ENCODE measurements around the gene PLPP1. TPM values are rescaled to one million over a fixed set of nuclear protein-coding genes. Genes with fewer than 3 reads are reported as not detected.
A peak's percentile ranks its signal among the peaks of the same experiment; 100 is the strongest.
"Not testable (repeated sequence)": the region's sequence is repeated elsewhere in the genome, so short reads cannot be mapped to it uniquely, and the experiment has no call there.

The PLPP1 gene
- total RNA-seq, 2 experiments from 2014 or later: 2.9 to 3.0 TPM

- Histone ChIP-seq H3K27me3 (ENCODE audit: control insufficient read depth in 1 of 2, insufficient read depth in 2 of 2, low read length in 2 of 2) (peaks cover 0 to 3% of the 10 kb centered on the region in 2 experiments), H3K36me3 (ENCODE audit: insufficient read depth, low read length) (no peaks in the 10 kb centered on the region), H3K27ac (ENCODE audit: low read depth in 1 of 2, low read length in 2 of 2) (peak overlapping the region in 1 of 2 donors; percentile 14), H3K4me3 (ENCODE audit: low read length) (no peak overlapping the region), H3K9me3 (ENCODE audit: control insufficient read depth in 1 of 2, insufficient read depth in 1 of 2, low read length in 2 of 2) (no peaks in the 10 kb centered on the region), H3K4me1 (ENCODE audit: insufficient read depth, low read length) (peaks cover 9% of the 10 kb centered on the region)
- ATAC-seq (ENCODE audit: poor library complexity) (no peak), DNase-seq (no peak)
- ChIA-PET POLR2A (interaction anchor here (1.4 kb wide), 1 partner anchor 110 kb away, joined by 4 read pairs; no protein-coding TSS in a partner anchor), CTCF (no interaction called here)
- no peak overlapping the region for H3K4me3 Mint-ChIP-seq
- no peaks in the 10 kb centered on the region for H3K9me3 Mint-ChIP-seq
- H3K36me3 Mint-ChIP-seq (ENCODE audit: low read depth): no peaks in the 10 kb centered on the region
- no peak for TF ChIP-seq CTCF (IDR thresholded peaks at IDR 0.05)
- peak overlapping the region; percentile 32 for H3K27ac Mint-ChIP-seq
- intact Hi-C loops (cut with DNase I, micrococcal nuclease): no loop called here
- H3K27me3 Mint-ChIP-seq: no peaks in the 10 kb centered on the region
- peaks cover 36% of the 10 kb centered on the region for H3K4me1 Mint-ChIP-seq (ENCODE audit: low read depth)
Observed at GRCh38 chr5:55540525-55540924, 5.8 kb upstream of the PLPP1 start.

DNA sequence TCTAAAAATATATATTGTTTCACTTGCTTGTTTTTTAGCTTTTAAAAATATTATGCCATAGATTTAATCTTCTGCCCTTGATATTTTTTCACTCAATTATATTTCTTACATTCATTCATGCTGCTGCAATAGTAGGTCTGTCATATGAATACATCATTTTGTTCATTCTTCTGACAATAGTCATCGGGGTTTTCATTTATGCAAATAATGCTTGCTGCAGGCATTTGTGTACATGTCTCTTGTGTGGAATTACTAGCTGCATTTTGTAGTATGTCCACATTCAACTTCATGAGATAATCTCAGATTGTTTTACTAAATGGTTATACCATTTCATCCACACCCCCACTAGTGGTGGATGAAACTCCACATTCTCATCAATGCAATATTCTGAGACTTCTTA, 5.3 kb upstream of the PLPP1 start:
- Histone ChIP-seq H3K27ac (ENCODE audit: low read depth in 1 of 2, low read length in 2 of 2) (no peak overlapping the region), H3K4me1 (ENCODE audit: insufficient read depth, low read length) (peaks cover 14% of the 10 kb centered on the region), H3K9me3 (ENCODE audit: control insufficient read depth in 1 of 2, insufficient read depth in 1 of 2, low read length in 2 of 2) (no peaks in the 10 kb centered on the region), H3K36me3 (ENCODE audit: insufficient read depth, low read length) (no peaks in the 10 kb centered on the region), H3K4me3 (ENCODE audit: low read length) (no peak overlapping the region), H3K27me3 (ENCODE audit: control insufficient read depth in 1 of 2, insufficient read depth in 2 of 2, low read length in 2 of 2) (peaks cover 0 to under 1% of the 10 kb centered on the region in 2 experiments)
- TF ChIP-seq CTCF (IDR thresholded peaks at IDR 0.05): no peak
- H3K9me3 Mint-ChIP-seq: no peaks in the 10 kb centered on the region
- peak overlapping the region; percentile 32 for H3K27ac Mint-ChIP-seq
- H3K4me3 Mint-ChIP-seq: peak overlapping the region; percentile 10
- POLR2A ChIA-PET: no interaction called here
- H3K27me3 Mint-ChIP-seq: no peaks in the 10 kb centered on the region
- no peaks in the 10 kb centered on the region for H3K36me3 Mint-ChIP-seq (ENCODE audit: low read depth)
- CTCF ChIA-PET: no interaction called here
- no peak for DNase-seq
- intact Hi-C loops (cut with DNase I, micrococcal nuclease): no loop called here
- H3K4me1 Mint-ChIP-seq (ENCODE audit: low read depth): peaks cover 41% of the 10 kb centered on the region
- ATAC-seq (ENCODE audit: poor library complexity): no peak

GRCh38 chr5:55538661-55539060, 3.9 kb upstream of the PLPP1 start:
- no peak for TF ChIP-seq CTCF (IDR thresholded peaks at IDR 0.05)
- Histone ChIP-seq H3K4me3 (ENCODE audit: low read length) (no peak overlapping the region), H3K4me1 (ENCODE audit: insufficient read depth, low read length) (peaks cover 19% of the 10 kb centered on the region), H3K27ac (ENCODE audit: low read depth in 1 of 2, low read length in 2 of 2) (no peak overlapping the region), H3K27me3 (ENCODE audit: control insufficient read depth in 1 of 2, insufficient read depth in 2 of 2, low read length in 2 of 2) (no peaks in the 10 kb centered on the region), H3K36me3 (ENCODE audit: insufficient read depth, low read length) (no peaks in the 10 kb centered on the region), H3K9me3 (ENCODE audit: control insufficient read depth in 1 of 2, insufficient read depth in 1 of 2, low read length in 2 of 2) (no peaks in the 10 kb centered on the region)
- POLR2A ChIA-PET: interaction anchor here (0.6 kb wide), 1 partner anchor 110 kb away, joined by 5 read pairs; no protein-coding TSS in a partner anchor
- CTCF ChIA-PET: no interaction called here
- peak overlapping the region; percentile 31 for H3K4me3 Mint-ChIP-seq
- H3K27me3 Mint-ChIP-seq: no peaks in the 10 kb centered on the region
- H3K9me3 Mint-ChIP-seq: no peaks in the 10 kb centered on the region
- peak overlapping the region; percentile 6 for H3K27ac Mint-ChIP-seq
- H3K36me3 Mint-ChIP-seq (ENCODE audit: low read depth): no peaks in the 10 kb centered on the region
- H3K4me1 Mint-ChIP-seq (ENCODE audit: low read depth): peaks cover 46% of the 10 kb centered on the region
- peak in 3 of 14 experiments; percentile 23 to 53 (median 31) for DNase-seq
- ATAC-seq (ENCODE audit: poor library complexity): no peak
- intact Hi-C loops (cut with DNase I, micrococcal nuclease): loop anchor here (5.0 to 10.0 kb wide), 4 partner anchors 116 to 1636 kb away; partner anchors contain the start of genes ARL15 (in 1 of the 2), DHX29 (in 1 of the 2), GPBP1 (in 1 of the 2) and MTREX (in 1 of the 2)

DNA sequence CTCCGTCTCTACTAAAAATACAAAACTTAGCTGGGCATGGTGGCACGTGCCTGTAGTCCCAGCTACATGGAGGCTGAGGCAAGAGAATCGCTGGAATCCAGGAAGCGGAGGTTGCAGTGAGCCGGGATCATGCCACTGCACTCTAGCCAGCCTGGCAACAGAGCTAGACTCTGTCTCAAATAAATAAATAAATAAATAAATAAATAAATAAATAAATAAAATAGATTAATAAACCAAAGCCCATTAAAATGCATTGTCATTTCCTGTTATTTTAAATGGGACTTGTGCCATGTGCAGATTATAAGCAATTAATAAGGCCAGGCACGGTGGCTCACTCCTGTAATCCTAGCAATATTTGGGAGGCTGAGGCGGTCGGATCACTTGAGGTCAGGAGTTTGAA, 2.6 kb upstream of the PLPP1 start:
- H3K4me1 ChIP-seq (ENCODE audit: insufficient read depth, low read length): peaks cover 27% of the 10 kb centered on the region
- H3K4me3 ChIP-seq (ENCODE audit: low read length); H3K4me3 Mint-ChIP-seq; H3K27me3 ChIP-seq (ENCODE audit: control insufficient read depth in 1 of 2, insufficient read depth in 2 of 2, low read length in 2 of 2); CTCF ChIA-PET; H3K27ac ChIP-seq (ENCODE audit: low read depth in 1 of 2, low read length in 2 of 2); DNase-seq; H3K9me3 ChIP-seq (ENCODE audit: control insufficient read depth in 1 of 2, insufficient read depth in 1 of 2, low read length in 2 of 2); ATAC-seq (ENCODE audit: poor library complexity); H3K36me3 ChIP-seq (ENCODE audit: insufficient read depth, low read length); H3K27me3 Mint-ChIP-seq; POLR2A ChIA-PET; H3K27ac Mint-ChIP-seq; H3K36me3 Mint-ChIP-seq (ENCODE audit: low read depth); H3K9me3 Mint-ChIP-seq: not testable (repeated sequence)
- H3K4me1 Mint-ChIP-seq (ENCODE audit: low read depth): peaks cover 51% of the 10 kb centered on the region
- intact Hi-C loops (cut with DNase I, micrococcal nuclease): loop anchor here (5.0 to 10.0 kb wide), 4 partner anchors 117 to 1637 kb away; partner anchors contain the start of genes ARL15 (in 1 of the 2), DHX29 (in 1 of the 2), GPBP1 (in 1 of the 2) and MTREX (in 1 of the 2)
